GM23338 (cell line): ENCODE data around the gene AQP9. TPM values are rescaled to one million over a fixed set of nuclear protein-coding genes. Genes with fewer than 3 reads are reported as not detected.

Experiments
- ATAC-seq: fragments of 200-7000 bp; cut with Tn5 transposase; 3 replicates; pipeline ENCODE4 v1.9.1; 2020
- DNase-seq: peaks from one replicate; pipeline ENCODE4 v3.0.0-alpha.2; 2015; ENCODE audit warnings: low spot score
- H2AFZ ChIP-seq: fragments of 200-600 bp; sonication (generic); 2 replicates; pipeline ENCODE4 v1.8.0; 2016; ENCODE audit warnings: antibody characterized with exemption, mild to moderate bottlenecking, moderate library complexity
- H3F3A ChIP-seq: fragments of 200-600 bp; sonication (generic); replicated peaks from 2 replicates; pipeline ENCODE4 v1.8.0; 2017; ENCODE audit warnings: antibody characterized with exemption, mixed run types, low read depth
- H3K27ac ChIP-seq: fragments of 200-600 bp; sonication (generic); 2 replicates; pipeline ENCODE4 v1.6.1; 2016; ENCODE audit warnings: low read depth
- H3K27me3 ChIP-seq: fragments of 200-600 bp; sonication (generic); 2 replicates; pipeline ENCODE4 v1.8.0; 2016; ENCODE audit warnings: mild to moderate bottlenecking, mixed run types, moderate library complexity; ENCODE audit not compliant: insufficient read depth
- H3K36me3 ChIP-seq: fragments of 200-600 bp; sonication (generic); 2 replicates; pipeline ENCODE4 v1.8.0; 2016; ENCODE audit warnings: mild to moderate bottlenecking; ENCODE audit not compliant: insufficient read depth
- H3K4me1 ChIP-seq: fragments of 200-600 bp; sonication (generic); 2 replicates; pipeline ENCODE4 v1.8.0; 2016; ENCODE audit warnings: mild to moderate bottlenecking, moderate library complexity; ENCODE audit not compliant: insufficient read depth
- H3K4me2 ChIP-seq: fragments of 200-600 bp; sonication (generic); 2 replicates; pipeline ENCODE4 v1.7.1; 2017; ENCODE audit warnings: mixed run types
- H3K4me3 ChIP-seq: fragments of 200-600 bp; sonication (generic); 2 replicates; pipeline ENCODE4 v1.6.1; 2016; ENCODE audit warnings: mixed run types
- H3K79me2 ChIP-seq: fragments of 200-600 bp; sonication (generic); replicated peaks from 2 replicates; pipeline ENCODE4 v1.8.0; 2017; ENCODE audit warnings: mild to moderate bottlenecking; ENCODE audit not compliant: insufficient read depth
- H3K9me2 ChIP-seq: fragments of 200-600 bp; sonication (generic); 2 replicates; pipeline ENCODE4 v1.8.0; 2017; ENCODE audit not compliant: insufficient read depth
- H4K20me1 ChIP-seq: fragments of 200-600 bp; sonication (generic); replicated peaks from 2 replicates; pipeline ENCODE4 v1.8.0; 2017; ENCODE audit warnings: mild to moderate bottlenecking; ENCODE audit not compliant: insufficient read depth
- H3K27ac Mint-ChIP-seq: 2 replicates; pipeline ENCODE4 v1.8.0; 2020; ENCODE audit warnings: inconsistent platforms, mild to moderate bottlenecking, moderate library complexity, mixed read lengths
- H3K27me3 Mint-ChIP-seq: 3 replicates; pipeline ENCODE4 v1.8.0; 2022; ENCODE audit warnings: low read depth, mild to moderate bottlenecking, moderate library complexity, mixed read lengths, inconsistent platforms; ENCODE audit not compliant: insufficient read depth, poor library complexity
- H3K36me3 Mint-ChIP-seq: 3 replicates; pipeline ENCODE4 v1.8.0; 2021; ENCODE audit warnings: low read depth, mild to moderate bottlenecking, inconsistent platforms, moderate library complexity, mixed read lengths
- H3K4me1 Mint-ChIP-seq: 3 replicates; pipeline ENCODE4 v1.8.0; 2020; ENCODE audit warnings: mild to moderate bottlenecking, inconsistent platforms, mixed read lengths
- H3K4me3 Mint-ChIP-seq: 3 replicates; pipeline ENCODE4 v1.8.0; 2021; ENCODE audit warnings: moderate library complexity, mild to moderate bottlenecking, inconsistent platforms, mixed read lengths
- H3K9me3 Mint-ChIP-seq: 3 replicates; pipeline ENCODE4 v1.8.0; 2020; ENCODE audit warnings: moderate library complexity, mild to moderate bottlenecking, inconsistent platforms, mixed read lengths
- CREB1 ChIP-seq: fragments of 250-450 bp; sonication (Bioruptor Pico); IDR thresholded peaks from 2 replicates; pipeline ENCODE4 v1.5.0; 2020; ENCODE audit warnings: low read depth, mild to moderate bottlenecking, moderate library complexity
- NANOG ChIP-seq: IDR thresholded peaks from 2 replicates; pipeline ENCODE4 v1.6.1; 2016; ENCODE audit warnings: antibody characterized with exemption, borderline replicate concordance
- POLR2AphosphoS5 ChIP-seq: IDR thresholded peaks from 2 replicates; pipeline ENCODE4 v1.6.1; 2016; ENCODE audit warnings: antibody characterized with exemption, low read depth
- ZNF114 ChIP-seq: fragments of 250-450 bp; sonication (Bioruptor Pico); IDR thresholded peaks from 2 replicates; pipeline ENCODE4 v1.5.0; 2020; ENCODE audit warnings: mild to moderate bottlenecking, moderate library complexity
- ZNF331 ChIP-seq: fragments of 250-450 bp; sonication (Bioruptor Pico); IDR thresholded peaks from 2 replicates; pipeline ENCODE4 v1.5.0; 2020; ENCODE audit warnings: low read depth, mild to moderate bottlenecking, moderate library complexity
- ZNF462 ChIP-seq: fragments of 250-450 bp; sonication (Bioruptor Pico); IDR thresholded peaks from 2 replicates; pipeline ENCODE4 v1.5.0; 2020; ENCODE audit warnings: mild to moderate bottlenecking, moderate library complexity
- polyA plus RNA-seq: library from polyadenylated mRNA; unstranded; fragments of >200 nt; fragmentation: Nextera tagmentation; extraction: Ambion mirVana; gene quantifications from 2 replicates; pipeline ENCODE4 v1.2.1, GENCODE V29; 2016
- total RNA-seq: library from RNA; depleted of rRNA; stranded (reverse); fragments of >200 nt; shearing (Covaris generic); gene quantifications from 2 replicates; pipeline ENCODE4 v1.2.3, GENCODE V29; 2014
- TF ChIP-seq, protein P1 (sequence below): IDR thresholded peaks from 2 replicates; pipeline ENCODE4 v1.6.1; 2016; ENCODE audit warnings: antibody characterized with exemption

AQP9 gene
- total and polyA plus RNA-seq, 2 experiments from 2014 or later, result not detected

DNA sequence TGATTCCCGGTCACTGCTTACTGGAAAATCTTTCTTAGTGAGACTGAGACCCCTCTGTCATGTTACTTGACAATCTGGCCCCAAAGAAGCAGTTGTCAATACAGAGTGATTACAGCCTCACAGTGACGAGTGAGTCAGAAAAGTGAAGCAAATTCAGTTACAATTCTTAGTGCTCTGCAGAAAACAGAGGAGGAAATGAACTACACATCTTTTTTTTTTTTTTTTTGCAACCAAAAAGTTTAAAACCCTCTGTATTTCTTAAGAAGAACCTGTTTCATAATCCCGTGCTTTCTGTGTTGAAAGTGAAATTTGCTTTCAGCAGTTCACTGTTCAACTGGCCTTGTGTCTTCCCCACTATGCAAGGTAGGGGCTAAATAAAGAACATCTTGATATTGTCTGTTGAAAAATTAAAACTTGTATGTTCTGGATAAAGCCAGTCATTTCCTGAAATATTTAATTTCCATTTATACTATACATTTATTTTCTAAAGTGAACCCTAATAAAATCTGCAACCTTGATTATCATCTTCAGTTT is 1.9 kb downstream of the AQP9 start:
- TF ChIP-seq NANOG (no peak), ZNF462 (CRISPR knock-in tag) (no peak), ZNF331 (CRISPR knock-in tag) (no peak), POLR2AphosphoS5 (no peak), ZNF114 (CRISPR knock-in tag) (no peak)
- Histone ChIP-seq H3K79me2 (no peaks in the 10 kb centered on the region), H3K4me3 (no peak overlapping the region), H3K27ac (no peak overlapping the region), H3F3A (no peaks in the 10 kb centered on the region), H2AFZ (no peak overlapping the region), H3K9me2 (peaks cover 10% of the 10 kb centered on the region; the same call in 1 of the 2 replicates), H3K4me1 (peaks cover 9% of the 10 kb centered on the region; the same call in 1 of the 2 replicates), H3K27me3 (no peaks in the 10 kb centered on the region), H3K4me2 (no peak overlapping the region), H3K36me3 (no peaks in the 10 kb centered on the region), H4K20me1 (no peaks in the 10 kb centered on the region)
- DNase-seq, result no peak
- H3K9me3 Mint-ChIP-seq, result no peaks in the 10 kb centered on the region
- peaks cover 2% of the 10 kb centered on the region for H3K27me3 Mint-ChIP-seq
- no peak for ATAC-seq
- peaks cover 11% of the 10 kb centered on the region for H3K4me1 Mint-ChIP-seq
- no peaks in the 10 kb centered on the region for H3K36me3 Mint-ChIP-seq
- no peak overlapping the region for H3K27ac Mint-ChIP-seq
- H3K4me3 Mint-ChIP-seq, result no peak overlapping the region

- H3K27ac Mint-ChIP-seq, result no peak overlapping the region
- no peak for DNase-seq
- no peak overlapping the region for H3K4me3 ChIP-seq
- ATAC-seq, result no peak
- H4K20me1 ChIP-seq, result no peaks in the 10 kb centered on the region
- H3F3A ChIP-seq, result no peaks in the 10 kb centered on the region
- H3K4me1 ChIP-seq, result peaks cover 9% of the 10 kb centered on the region; the same call in 1 of the 2 replicates
- peaks cover 2% of the 10 kb centered on the region for H3K27me3 Mint-ChIP-seq
- H3K4me2 ChIP-seq, result no peak overlapping the region
- no peaks in the 10 kb centered on the region for H3K36me3 Mint-ChIP-seq
- no peaks in the 10 kb centered on the region for H3K36me3 ChIP-seq
- H3K4me1 Mint-ChIP-seq, result peaks cover 11% of the 10 kb centered on the region
- H3K27ac ChIP-seq, result no peak overlapping the region
- H3K9me3 Mint-ChIP-seq, result no peaks in the 10 kb centered on the region
- H3K27me3 ChIP-seq, result no peaks in the 10 kb centered on the region
- 0 out of 2 replicates have a peak overlapping the region, but pooled peaks have one; percentile 28 for H2AFZ ChIP-seq
- no peak overlapping the region for H3K4me3 Mint-ChIP-seq
- H3K79me2 ChIP-seq, result no peaks in the 10 kb centered on the region
- H3K9me2 ChIP-seq, result peaks cover 7% of the 10 kb centered on the region; the same call in 1 of the 2 replicates
- no peak for TF ChIP-seq ZNF114 (CRISPR knock-in tag)
- TF ChIP-seq CREB1, result no peak
- TF ChIP-seq POLR2AphosphoS5, result no peak
- TF ChIP-seq, protein P1, sequence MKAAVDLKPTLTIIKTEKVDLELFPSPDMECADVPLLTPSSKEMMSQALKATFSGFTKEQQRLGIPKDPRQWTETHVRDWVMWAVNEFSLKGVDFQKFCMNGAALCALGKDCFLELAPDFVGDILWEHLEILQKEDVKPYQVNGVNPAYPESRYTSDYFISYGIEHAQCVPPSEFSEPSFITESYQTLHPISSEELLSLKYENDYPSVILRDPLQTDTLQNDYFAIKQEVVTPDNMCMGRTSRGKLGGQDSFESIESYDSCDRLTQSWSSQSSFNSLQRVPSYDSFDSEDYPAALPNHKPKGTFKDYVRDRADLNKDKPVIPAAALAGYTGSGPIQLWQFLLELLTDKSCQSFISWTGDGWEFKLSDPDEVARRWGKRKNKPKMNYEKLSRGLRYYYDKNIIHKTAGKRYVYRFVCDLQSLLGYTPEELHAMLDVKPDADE, result no peak
These were observed 3.7 kb downstream of the AQP9 start for GRCh38 chr15:58141894-58142293.
